A549 (cell line): ENCODE results near the gene PCGF3. TPM values are rescaled to one million over a fixed set of nuclear protein-coding genes. Genes with fewer than 3 reads are reported as not detected.

Experiments used
- ATAC-seq, 2 experiments: fragments of 200-7000 bp in 1 of 2; fragments of >200 bp in 1 of 2; cut with Nextera tagmentation in 1 of 2; cut with Tn5 transposase in 1 of 2; 3 replicates each; pipeline versions ENCODE4 v1.8.0 to v1.9.1; 2018 to 2020; ENCODE audit warnings: mild to moderate bottlenecking in 1 of 2, moderate library complexity in 1 of 2
- CTCF ChIA-PET: fragments of 300-600 bp; sonication (Branson Sonifier 250); formaldehyde crosslinking; extraction: SDS; loops from one replicate; lab custom pipeline; 2021; ENCODE audit warnings: antibody characterized with exemption, inconsistent platforms; lab: Yijun Ruan, JAX
- POLR2A ChIA-PET: fragments of 350-600 bp; formaldehyde crosslinking; extraction: SDS; loops from one replicate; lab custom pipeline; 2021; ENCODE audit warnings: antibody characterized with exemption, inconsistent platforms; lab: Yijun Ruan, JAX
- DNase-seq, 2 experiments: peaks; one replicate each; pipeline versions ENCODE4 v3.0.0 to v3.0.0-alpha.2; 2011 to 2016; ENCODE audit warnings: low read depth in 1 of 2, low spot score in 1 of 2
- FAIRE-seq: peaks from 2 replicates; lab custom pipeline; 2011; peaks lifted over from hg19 to GRCh38; lab: Jason Lieb, UNC
- H3K27ac ChIP-seq, 2 experiments: fragments of >200 bp; sonication (Bioruptor Twin); formaldehyde crosslinking; 3 replicates each; pipeline ENCODE4 v1.5.1; 2016 to 2017
- H3K4me1 ChIP-seq: fragments of >200 bp; sonication (Bioruptor Twin); formaldehyde crosslinking; 3 replicates; pipeline ENCODE4 v1.6.1; 2016
- H3K4me2 ChIP-seq: fragments of >200 bp; sonication (Bioruptor Twin); formaldehyde crosslinking; 3 replicates; pipeline ENCODE4 v1.6.1; 2016
- H3K4me3 ChIP-seq: fragments of >200 bp; sonication (Bioruptor Twin); formaldehyde crosslinking; 3 replicates; pipeline ENCODE4 v1.5.1; 2016
- H3K9me3 ChIP-seq: fragments of >200 bp; sonication (Bioruptor Twin); formaldehyde crosslinking; 3 replicates; pipeline ENCODE4 v1.6.1; 2016
- BCL3 ChIP-seq: fragments of >200 bp; sonication (Bioruptor Twin); formaldehyde crosslinking; IDR thresholded peaks from 3 replicates; pipeline ENCODE4 v1.6.1; 2016
- CBX2 ChIP-seq: fragments of 200-600 bp; sonication (generic); IDR thresholded peaks from 2 replicates; pipeline ENCODE4 v1.6.1; 2016; ENCODE audit warnings: low read depth, mild to moderate bottlenecking, borderline replicate concordance
- CHD2 ChIP-seq: fragments of 150-350 bp; IDR thresholded peaks from 2 replicates; pipeline ENCODE4 v1.6.1; 2014; ENCODE audit warnings: low read length; ENCODE audit not compliant: partially characterized antibody
- E2F6 ChIP-seq: IDR thresholded peaks from 2 replicates; pipeline ENCODE4 v1.6.1; 2012; ENCODE audit warnings: low read depth, borderline replicate concordance
- EHMT2 ChIP-seq: fragments of 200-600 bp; sonication (generic); IDR thresholded peaks from 2 replicates; pipeline ENCODE4 v1.6.1; 2016; ENCODE audit warnings: antibody characterized with exemption, low read depth, mild to moderate bottlenecking, moderate library complexity
- FOSL2 ChIP-seq, 2 experiments: fragments of 450-650 bp in 1 of 2; fragments of >200 bp in 1 of 2; sonication (Bioruptor Twin) in 1 of 2; formaldehyde crosslinking; IDR thresholded peaks; 2 replicates each; pipeline versions ENCODE4 v1.5.0 to v1.6.1; 2016 to 2020; ENCODE audit warnings: mild to moderate bottlenecking in 1 of 2, moderate library complexity in 1 of 2
- HDAC2 ChIP-seq: fragments of 200-600 bp; sonication (generic); IDR thresholded peaks from 2 replicates; pipeline ENCODE4 v1.6.1; 2016
- HOXA7 ChIP-seq: fragments of 250-450 bp; sonication (Bioruptor Pico); IDR thresholded peaks from 2 replicates; pipeline ENCODE4 v1.5.0; 2020; ENCODE audit warnings: mild to moderate bottlenecking, moderate library complexity
- HOXB13 ChIP-seq: fragments of 250-450 bp; sonication (Bioruptor Pico); IDR thresholded peaks from 2 replicates; pipeline ENCODE4 v1.5.0; 2020; ENCODE audit warnings: low read depth, mild to moderate bottlenecking, moderate library complexity
- KDM1A ChIP-seq: fragments of 200-600 bp; sonication (generic); IDR thresholded peaks from 2 replicates; pipeline ENCODE4 v1.6.1; 2016; ENCODE audit warnings: low read depth, mild to moderate bottlenecking
- PBX3 ChIP-seq: IDR thresholded peaks from 2 replicates; pipeline ENCODE4 v1.6.1; 2012
- PHF8 ChIP-seq: fragments of 200-600 bp; sonication (generic); IDR thresholded peaks from 2 replicates; pipeline ENCODE4 v1.6.1; 2016; ENCODE audit warnings: low read depth, mild to moderate bottlenecking, antibody characterized with exemption, moderate library complexity, borderline replicate concordance
- POLR2A ChIP-seq: IDR thresholded peaks from 2 replicates; pipeline ENCODE4 v1.6.1; 2012; ENCODE audit warnings: mild to moderate bottlenecking, low read length
- POLR2AphosphoS2 ChIP-seq: conservative IDR thresholded peaks from 2 replicates; pipeline ENCODE4 v1.6.1; 2012; ENCODE audit warnings: low read length, improper control_type of control experiment, inconsistent platforms
- RAD21 ChIP-seq, 2 experiments: fragments of >200 bp in 1 of 2; sonication (Bioruptor Twin) in 1 of 2; formaldehyde crosslinking in 1 of 2; IDR thresholded peaks in 1 of 2; conservative IDR thresholded peaks in 1 of 2; 2 replicates in 1 of 2; 3 replicates in 1 of 2; pipeline ENCODE4 v1.6.1; 2012 to 2018; ENCODE audit warnings: inconsistent platforms in 1 of 2
- REST ChIP-seq: fragments of 200-600 bp; sonication (generic); IDR thresholded peaks from 2 replicates; pipeline ENCODE4 v1.6.1; 2016; ENCODE audit warnings: antibody characterized with exemption, mild to moderate bottlenecking, moderate library complexity
- RFX5 ChIP-seq: fragments of 450-650 bp; IDR thresholded peaks from 2 replicates; pipeline ENCODE4 v1.7.1; 2014; ENCODE audit warnings: antibody characterized with exemption, mild to moderate bottlenecking, moderate library complexity
- RNF2 ChIP-seq: fragments of 200-600 bp; sonication (generic); IDR thresholded peaks from 2 replicates; pipeline ENCODE4 v1.6.1; 2016; ENCODE audit warnings: low read depth, mild to moderate bottlenecking, antibody characterized with exemption, moderate library complexity, borderline replicate concordance
- SREBF2 ChIP-seq: fragments of 450-650 bp; IDR thresholded peaks from 2 replicates; pipeline ENCODE4 v1.6.1; 2014; ENCODE audit warnings: mild to moderate bottlenecking, moderate library complexity
- TP53 ChIP-seq: fragments of 250-450 bp; sonication (Bioruptor Pico); IDR thresholded peaks from 2 replicates; pipeline ENCODE4 v1.5.0; 2021; ENCODE audit warnings: mild to moderate bottlenecking, moderate library complexity
- ZNF302 ChIP-seq: fragments of 250-450 bp; sonication (Bioruptor Pico); IDR thresholded peaks from 2 replicates; pipeline ENCODE4 v1.9.0; 2021; ENCODE audit warnings: inconsistent platforms, mild to moderate bottlenecking, moderate library complexity
- ZSCAN20 ChIP-seq: fragments of 250-450 bp; sonication (Bioruptor Pico); IDR thresholded peaks from 2 replicates; pipeline ENCODE4 v1.8.0; 2022; ENCODE audit warnings: mild to moderate bottlenecking, moderate library complexity
- WGBS: methylation state at CpG from one replicate; pipeline ENCODE4 v1.1.6; 2017; ENCODE audit errors: missing lambda C conversion rate; 5-methylcytosine and 5-hydroxymethylcytosine counted together
- polyA plus RNA-seq, 4 experiments: library from polyadenylated mRNA; depleted of rRNA in 3 of 4; stranded (reverse); fragments of >200 nt; fragmentation: RNase III in 1 of 4; extraction: RNeasy Plus Mini Kit Qiagen cat#74134 plus additional on column Dnase treatment in 1 of 4; gene quantifications; 2 replicates in 3 of 4; 3 replicates in 1 of 4; pipeline ENCODE4 v1.2.3, GENCODE V29; 2011 to 2017
- TF ChIP-seq, protein P1 (sequence below): fragments of 150-350 bp; IDR thresholded peaks from 2 replicates; pipeline ENCODE4 v1.6.1; 2014; ENCODE audit warnings: low read depth, mild to moderate bottlenecking, low read length
- TF ChIP-seq, protein P2 (sequence below): fragments of >200 bp; sonication (Bioruptor Twin); formaldehyde crosslinking; IDR thresholded peaks from 2 replicates; pipeline ENCODE4 v1.6.1; 2016

PCGF3 gene
- polyA plus RNA-seq, 2 of the 4 experiments (the other 2 are of a cell fraction), result 15.9 to 21.0 TPM

DNA sequence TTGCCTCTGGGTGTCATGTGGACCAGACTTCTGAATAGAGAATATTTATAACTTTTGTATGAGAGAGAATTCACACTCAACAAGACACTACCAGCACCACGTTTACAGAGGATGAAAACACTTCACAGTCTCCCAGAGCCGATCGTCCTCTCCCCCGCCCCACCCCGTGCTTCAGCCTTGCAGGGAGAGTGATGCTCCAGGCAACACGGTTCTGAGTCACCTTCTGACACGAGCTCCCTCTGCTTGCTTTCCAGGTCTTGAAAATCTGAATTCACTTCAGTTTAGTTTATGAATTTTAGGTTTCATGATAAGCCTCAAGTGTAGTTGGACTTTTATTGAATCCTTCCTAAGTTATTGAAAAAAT is 60.5 kb downstream of the PCGF3 start:
- no peak overlapping the region for H3K4me2 ChIP-seq
- H3K4me1 ChIP-seq, result peaks cover 6% of the 10 kb centered on the region; the same call in 1 of the 3 replicates
- FAIRE-seq (no peak), ATAC-seq (peak; percentile 62 to 66; a peak in 5 of 6 replicates), DNase-seq (peak in 1 of 2 experiments; percentile 29)
- TF ChIP-seq ZNF302 (CRISPR knock-in tag), result no peak
- no peak for TF ChIP-seq TP53 (CRISPR knock-in tag)
- no peak for TF ChIP-seq KDM1A
- TF ChIP-seq, protein P1, sequence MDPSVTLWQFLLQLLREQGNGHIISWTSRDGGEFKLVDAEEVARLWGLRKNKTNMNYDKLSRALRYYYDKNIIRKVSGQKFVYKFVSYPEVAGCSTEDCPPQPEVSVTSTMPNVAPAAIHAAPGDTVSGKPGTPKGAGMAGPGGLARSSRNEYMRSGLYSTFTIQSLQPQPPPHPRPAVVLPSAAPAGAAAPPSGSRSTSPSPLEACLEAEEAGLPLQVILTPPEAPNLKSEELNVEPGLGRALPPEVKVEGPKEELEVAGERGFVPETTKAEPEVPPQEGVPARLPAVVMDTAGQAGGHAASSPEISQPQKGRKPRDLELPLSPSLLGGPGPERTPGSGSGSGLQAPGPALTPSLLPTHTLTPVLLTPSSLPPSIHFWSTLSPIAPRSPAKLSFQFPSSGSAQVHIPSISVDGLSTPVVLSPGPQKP, result no peak
- no peak for TF ChIP-seq RNF2
- TF ChIP-seq EHMT2, result no peak
- TF ChIP-seq RAD21 (conservative IDR thresholded peaks at IDR 0.05 in 1 of 2, IDR thresholded peaks at IDR 0.05 in 1 of 2), result no peak
- no peak for TF ChIP-seq HOXB13
- no peak for TF ChIP-seq REST
- TF ChIP-seq CHD2, result no peak
- TF ChIP-seq ZSCAN20 (CRISPR knock-in tag), result no peak
- no peak for TF ChIP-seq POLR2AphosphoS2
- TF ChIP-seq HDAC2, result no peak
- no peak for TF ChIP-seq SREBF2
- no peak for TF ChIP-seq HOXA7 (CRISPR knock-in tag)
- no peak for TF ChIP-seq RFX5
- TF ChIP-seq PBX3, result no peak
- TF ChIP-seq FOSL2 (IDR thresholded peaks at IDR 0.05), result no peak
- TF ChIP-seq FOSL2 (CRISPR knock-in tag; IDR thresholded peaks at IDR 0.05), result no peak
- H3K4me3 ChIP-seq, result no peak overlapping the region
- CTCF ChIA-PET, result interaction anchor here (1.7 kb wide), 1 partner anchor 24 kb away, joined by 7 read pairs; no protein-coding TSS in a partner anchor
- no peaks in the 10 kb centered on the region for H3K9me3 ChIP-seq
- no peak overlapping the region for H3K27ac ChIP-seq
- WGBS, result 57% methylated on average over 7 of the region's 7 CpGs
- POLR2A ChIA-PET, result no interaction called here

- WGBS, result 90% methylated on average over 19 of the region's 21 CpGs
- Histone ChIP-seq H3K27ac (no peak overlapping the region), H3K4me3 (no peak overlapping the region), H3K4me1 (peaks cover 6% of the 10 kb centered on the region; the same call in 1 of the 3 replicates), H3K9me3 (no peaks in the 10 kb centered on the region), H3K4me2 (no peak overlapping the region)
- no peak for FAIRE-seq
- no peak for ATAC-seq
- POLR2A ChIA-PET, result no interaction called here
- DNase-seq, result no peak
- CTCF ChIA-PET, result interaction anchor here (0.7 to 1.4 kb wide), 3 partner anchors 13 to 24 kb away, joined by 3 to 5 read pairs (median 5); no protein-coding TSS in a partner anchor
- TF ChIP-seq POLR2A, result no peak
- no peak for TF ChIP-seq CBX2
- no peak for TF ChIP-seq REST
- TF ChIP-seq E2F6, result no peak
- no peak for TF ChIP-seq PHF8
- no peak for TF ChIP-seq RFX5
- TF ChIP-seq HOXB13, result no peak
- TF ChIP-seq, protein P2, sequence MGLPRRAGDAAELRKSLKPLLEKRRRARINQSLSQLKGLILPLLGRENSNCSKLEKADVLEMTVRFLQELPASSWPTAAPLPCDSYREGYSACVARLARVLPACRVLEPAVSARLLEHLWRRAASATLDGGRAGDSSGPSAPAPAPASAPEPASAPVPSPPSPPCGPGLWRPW, result no peak
- TF ChIP-seq BCL3, result no peak
Observed at GRCh38 chr4:766559-767283, 61.1 kb downstream of the PCGF3 start.
